ENCODE data around the gene LAX1.

The LAX1 gene

GRCh38 chr1:203818399-203818798 is 53.4 kb downstream of the LAX1 start:
- no peak for DNase-seq

- DNase-seq, result no peak
Observed at GRCh38 chr1:203823306-203823705, 58.3 kb downstream of the LAX1 start.

Measured in NCI-H2029 treated with DMSO at 0.1 percent for 48 hours (cell line).